MM.1S (cell line): Measurements from ENCODE around the gene CELF5.

Experiments used
- CTCF ChIP-seq: fragments of 300-600 bp; sonication (generic); IDR thresholded peaks from 2 replicates; pipeline ENCODE4 v1.5.1; 2016; ENCODE audit warnings: antibody characterized with exemption, low read length, mixed read lengths
- EZH2 ChIP-seq: fragments of 300-600 bp; sonication (generic); optimal IDR thresholded peaks from 2 replicates; pipeline ENCODE3; 2017; ENCODE audit warnings: low read depth, mild to moderate bottlenecking, antibody characterized with exemption, low read length, mixed read lengths
- EZH2phosphoT487 ChIP-seq: fragments of 300-600 bp; sonication (generic); IDR thresholded peaks from 2 replicates; pipeline ENCODE4 v1.6.1; 2018; ENCODE audit warnings: antibody characterized with exemption, low read length

DNA sequence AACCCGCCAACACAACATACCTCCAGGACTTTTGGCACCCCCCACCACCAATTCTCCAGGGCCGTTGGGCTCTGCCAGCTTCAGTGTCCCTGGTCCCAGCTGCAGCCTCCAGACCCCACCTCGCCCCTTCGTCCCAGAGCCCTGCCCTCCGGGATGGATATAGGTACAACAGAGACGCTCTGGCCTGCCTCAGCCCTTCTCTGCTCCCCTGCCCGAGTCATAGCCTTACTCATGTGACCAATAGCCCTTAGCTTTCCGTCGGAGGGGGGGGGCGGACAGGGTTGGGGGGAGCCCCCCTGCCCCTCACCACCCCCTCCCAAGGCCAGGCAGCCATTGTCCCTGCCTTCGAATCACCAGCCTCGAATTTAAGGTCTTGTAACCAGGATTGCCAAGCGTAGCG lies 71.1 kb downstream of the CELF5 start:
- TF ChIP-seq CTCF: no peak
- no peak for TF ChIP-seq EZH2
- TF ChIP-seq EZH2phosphoT487: no peak
